Measurements from ENCODE around the gene EFL1.

DNA sequence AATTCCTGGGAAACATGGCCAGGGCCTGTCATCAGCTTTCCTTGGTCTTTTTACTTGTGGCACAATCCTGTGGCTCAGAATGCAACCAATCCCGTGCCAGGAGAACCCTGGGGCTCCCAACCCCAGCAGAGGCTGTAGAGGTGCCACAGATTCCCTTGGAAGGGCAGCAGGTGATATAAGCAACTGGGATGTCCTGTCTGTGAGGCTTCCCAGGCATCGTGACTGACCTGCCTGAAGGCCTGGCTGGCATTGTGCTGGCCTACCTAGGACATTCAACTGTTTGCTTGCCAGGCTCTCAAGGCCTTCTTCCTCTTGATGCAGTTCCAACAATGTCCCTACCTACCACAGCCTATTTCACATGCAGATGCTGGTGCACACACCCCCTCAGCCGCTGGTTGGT, 144.5 kb downstream of the EFL1 start:
- TF ChIP-seq, protein P1, sequence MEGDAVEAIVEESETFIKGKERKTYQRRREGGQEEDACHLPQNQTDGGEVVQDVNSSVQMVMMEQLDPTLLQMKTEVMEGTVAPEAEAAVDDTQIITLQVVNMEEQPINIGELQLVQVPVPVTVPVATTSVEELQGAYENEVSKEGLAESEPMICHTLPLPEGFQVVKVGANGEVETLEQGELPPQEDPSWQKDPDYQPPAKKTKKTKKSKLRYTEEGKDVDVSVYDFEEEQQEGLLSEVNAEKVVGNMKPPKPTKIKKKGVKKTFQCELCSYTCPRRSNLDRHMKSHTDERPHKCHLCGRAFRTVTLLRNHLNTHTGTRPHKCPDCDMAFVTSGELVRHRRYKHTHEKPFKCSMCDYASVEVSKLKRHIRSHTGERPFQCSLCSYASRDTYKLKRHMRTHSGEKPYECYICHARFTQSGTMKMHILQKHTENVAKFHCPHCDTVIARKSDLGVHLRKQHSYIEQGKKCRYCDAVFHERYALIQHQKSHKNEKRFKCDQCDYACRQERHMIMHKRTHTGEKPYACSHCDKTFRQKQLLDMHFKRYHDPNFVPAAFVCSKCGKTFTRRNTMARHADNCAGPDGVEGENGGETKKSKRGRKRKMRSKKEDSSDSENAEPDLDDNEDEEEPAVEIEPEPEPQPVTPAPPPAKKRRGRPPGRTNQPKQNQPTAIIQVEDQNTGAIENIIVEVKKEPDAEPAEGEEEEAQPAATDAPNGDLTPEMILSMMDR (conservative IDR thresholded peaks at IDR 0.05; ENCODE audit: low read length), result no peak
- TF ChIP-seq EZH2phosphoT487 (IDR thresholded peaks at IDR 0.05; ENCODE audit: borderline replicate concordance, low read depth, low read length), result no peak

All from OCI-LY7 (cell line).